ENCODE data around the gene MLX. TPM values are rescaled to one million over a fixed set of nuclear protein-coding genes. Genes with fewer than 3 reads are reported as not detected.
A peak's percentile ranks its signal among the peaks of the same experiment; 100 is the strongest.
"Not testable (repeated sequence)": the region's sequence is repeated elsewhere in the genome, so short reads cannot be mapped to it uniquely, and the experiment has no call there.

The MLX gene
- total RNA-seq, 1 donor from 2014 or later: 50.6 TPM

DNA sequence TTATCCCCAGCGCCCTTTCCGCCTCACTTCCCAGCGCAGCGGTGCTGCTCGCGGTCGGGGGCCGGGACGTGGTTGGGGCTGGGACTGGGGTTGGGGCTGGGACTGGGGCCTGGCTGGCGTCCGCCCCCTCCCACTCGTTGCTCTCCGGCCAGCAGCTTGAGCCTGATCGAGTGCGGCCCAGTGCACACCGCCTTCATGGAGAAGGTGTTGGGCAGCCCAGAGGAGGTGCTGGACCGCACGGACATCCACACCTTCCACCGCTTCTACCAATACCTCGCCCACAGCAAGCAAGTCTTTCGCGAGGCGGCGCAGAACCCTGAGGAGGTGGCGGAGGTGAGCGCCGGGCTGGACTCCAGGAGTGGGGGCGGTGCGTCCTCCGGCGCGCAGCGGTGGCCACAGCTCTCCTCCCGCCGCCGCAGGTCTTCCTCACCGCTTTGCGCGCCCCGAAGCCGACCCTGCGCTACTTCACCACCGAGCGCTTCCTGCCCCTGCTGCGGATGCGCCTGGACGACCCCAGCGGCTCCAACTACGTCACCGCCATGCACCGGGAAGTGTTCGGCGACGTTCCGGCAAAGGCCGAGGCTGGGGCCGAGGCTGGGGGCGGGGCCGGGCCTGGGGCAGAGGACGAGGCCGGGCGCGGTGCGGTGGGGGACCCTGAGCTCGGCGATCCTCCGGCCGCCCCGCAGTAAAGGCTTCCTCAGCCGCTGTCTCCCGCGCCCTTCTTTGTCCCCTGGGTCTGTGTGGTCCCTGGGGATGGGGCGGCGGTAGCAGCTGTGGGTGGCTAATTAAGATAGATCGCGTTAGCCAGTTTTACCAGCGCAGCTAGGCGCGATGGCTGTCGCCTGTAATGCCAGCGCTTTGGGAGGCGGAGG is 12.4 kb upstream of the MLX start:
- peak; percentile 97 for DNase-seq (ENCODE audit: low spot score)

DNA sequence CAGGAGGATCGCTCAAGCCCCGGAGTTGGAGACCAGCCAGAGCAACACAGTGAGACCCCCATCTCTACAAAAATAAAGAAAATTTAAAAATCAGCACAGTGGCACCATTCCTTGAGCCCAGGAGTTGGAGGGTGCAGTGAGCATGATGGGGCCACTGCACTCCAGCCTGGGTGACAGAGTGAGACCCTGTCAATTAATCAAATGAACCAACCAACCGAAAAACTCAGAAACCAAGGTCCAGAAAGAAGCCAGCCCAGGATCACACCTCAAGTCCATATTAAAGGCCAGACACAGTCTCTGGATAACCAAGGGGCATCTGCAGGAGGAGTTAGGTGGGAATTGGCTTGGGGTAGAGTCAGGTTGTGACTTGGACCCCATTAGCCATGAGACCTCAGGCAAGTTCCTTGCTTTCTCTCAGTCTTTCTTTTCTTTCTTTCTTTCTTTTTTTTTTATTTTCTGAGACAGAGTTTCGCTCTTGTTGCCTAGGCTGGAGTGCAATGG is 11.7 kb upstream of the MLX start:
- DNase-seq (ENCODE audit: low spot score): no peak

DNA sequence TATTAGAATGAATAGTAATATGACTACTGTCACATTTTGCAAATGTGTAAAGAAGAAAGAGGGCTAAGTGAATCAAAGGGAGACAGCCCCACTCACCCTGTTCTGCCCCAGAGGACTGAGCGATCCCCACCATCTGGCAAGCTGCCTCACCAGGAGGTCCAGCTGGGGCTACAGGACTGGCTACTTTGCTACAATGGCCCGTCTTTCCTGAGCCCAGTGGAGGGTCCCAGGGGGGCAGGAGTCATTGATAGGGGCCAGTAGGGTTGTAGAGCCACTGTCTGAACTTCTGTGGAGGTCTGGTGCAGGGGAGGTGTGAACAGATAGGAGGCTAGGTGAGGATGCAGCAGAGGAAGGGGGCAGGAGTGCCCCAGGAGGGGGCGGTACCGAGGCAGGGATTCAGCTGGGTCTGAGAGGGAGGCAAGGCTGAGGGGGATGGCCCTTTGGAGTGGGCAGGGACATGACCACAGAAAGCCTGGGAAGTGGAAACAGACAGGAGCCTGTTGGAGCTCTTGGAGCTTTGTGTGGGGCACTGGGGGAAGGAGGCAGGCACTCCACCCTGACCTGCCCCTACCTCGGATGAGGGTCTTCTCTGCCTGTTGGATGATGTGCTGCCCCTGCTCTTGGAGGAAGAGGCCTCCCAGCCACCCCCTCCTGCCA is 10.8 kb upstream of the MLX start:
- DNase-seq (ENCODE audit: low spot score): not testable (repeated sequence)

DNA sequence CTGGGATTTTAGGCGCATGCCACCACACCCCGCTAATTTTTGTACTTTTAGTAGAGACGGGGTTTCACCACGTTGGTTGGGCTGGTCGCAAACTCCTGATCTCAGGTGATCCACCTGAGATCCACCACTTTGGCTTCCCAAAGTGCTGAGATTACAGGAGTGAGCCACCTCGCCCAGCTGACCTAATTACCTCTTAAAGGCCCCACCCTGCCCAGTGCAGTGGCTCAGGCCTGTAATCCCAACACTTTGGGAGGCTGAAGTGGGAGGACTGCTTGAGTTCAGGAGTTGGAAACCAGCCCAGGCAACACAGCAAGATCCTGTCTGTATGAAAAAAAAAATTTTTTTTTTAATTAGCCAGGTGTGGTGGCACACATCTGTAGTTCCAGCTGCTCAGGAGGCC is 7.8 kb upstream of the MLX start:
- no peak for DNase-seq (ENCODE audit: low spot score)

DNA sequence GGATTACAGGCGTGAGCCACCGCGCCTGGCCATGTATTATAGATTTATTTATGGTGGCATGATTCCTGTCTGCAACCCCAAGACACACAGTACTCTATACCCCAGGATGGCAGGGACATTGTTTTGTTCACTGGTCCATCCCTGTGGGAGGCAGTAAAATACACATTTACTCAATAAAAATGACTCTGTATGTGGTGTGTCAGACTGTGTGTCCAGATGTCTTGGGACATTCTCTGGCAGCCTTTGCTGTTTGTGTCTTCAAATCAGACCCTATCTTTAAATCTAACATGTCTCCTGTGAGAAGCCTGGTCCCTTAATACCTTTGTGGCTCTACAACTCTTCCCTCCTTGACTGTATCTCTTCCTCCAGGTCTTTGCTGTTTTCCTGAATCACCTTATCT is 6.7 kb upstream of the MLX start:
- DNase-seq (ENCODE audit: low spot score): no peak

DNA sequence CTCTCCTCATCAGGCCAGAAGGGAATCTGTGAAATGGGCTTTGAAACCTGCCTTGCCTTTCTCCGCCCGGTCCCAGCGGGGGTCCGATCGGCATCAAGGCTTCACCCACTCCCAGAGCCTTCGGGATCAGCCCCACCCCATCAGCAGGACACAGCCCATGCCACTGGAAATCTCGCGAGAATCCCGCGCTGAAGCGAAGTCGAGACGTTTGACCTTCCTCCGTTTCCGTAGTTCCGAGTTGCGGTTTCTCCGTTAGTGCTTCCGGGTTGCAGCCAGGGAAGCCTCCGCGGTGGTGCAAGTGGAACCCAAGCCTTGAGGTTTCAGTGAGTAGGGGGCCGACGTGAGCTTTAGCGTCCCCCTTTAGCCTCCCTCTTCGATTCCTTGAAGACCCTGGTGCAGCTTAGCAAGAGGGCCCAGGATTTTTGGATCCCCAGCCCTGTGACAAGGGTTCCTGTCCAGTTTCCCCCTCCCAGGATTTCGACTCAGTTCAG is 5.0 kb upstream of the MLX start, which contains the start of gene COASY:
COASY (plus strand) TSS at position 252 of the 491 bp plus-strand sequence. CDS start 475 bp downstream, outside the sequence.
- DNase-seq (ENCODE audit: low spot score): peak; percentile 97

DNA sequence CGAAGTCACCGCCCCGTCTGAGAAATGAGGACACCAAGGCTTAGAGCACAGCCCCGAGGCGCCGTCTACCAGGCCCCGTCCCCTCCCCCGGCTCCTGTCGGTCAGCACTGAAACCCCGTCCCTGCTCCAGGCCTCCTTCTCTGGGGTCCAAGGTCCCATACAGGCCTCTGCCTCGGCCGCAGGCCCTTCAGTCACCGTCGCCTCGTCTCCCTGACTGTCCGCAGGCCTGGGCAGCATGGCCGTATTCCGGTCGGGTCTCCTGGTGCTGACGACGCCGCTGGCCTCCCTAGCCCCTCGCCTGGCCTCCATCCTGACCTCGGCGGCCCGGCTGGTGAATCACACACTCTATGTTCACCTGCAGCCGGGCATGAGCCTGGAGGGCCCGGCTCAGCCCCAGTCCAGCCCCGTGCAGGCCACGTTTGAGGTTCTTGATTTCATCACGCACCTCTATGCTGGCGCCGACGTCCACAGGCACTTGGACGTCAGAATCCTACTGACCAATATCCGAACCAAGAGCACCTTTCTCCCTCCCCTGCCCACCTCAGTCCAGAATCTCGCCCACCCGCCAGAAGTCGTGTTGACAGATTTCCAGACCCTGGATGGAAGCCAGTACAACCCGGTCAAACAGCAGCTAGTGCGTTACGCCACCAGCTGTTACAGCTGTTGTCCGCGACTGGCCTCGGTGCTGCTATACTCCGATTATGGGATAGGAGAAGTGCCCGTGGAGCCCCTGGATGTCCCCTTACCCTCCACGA is 4.3 kb upstream of the MLX start:
- no peak for DNase-seq (ENCODE audit: low spot score)

DNA sequence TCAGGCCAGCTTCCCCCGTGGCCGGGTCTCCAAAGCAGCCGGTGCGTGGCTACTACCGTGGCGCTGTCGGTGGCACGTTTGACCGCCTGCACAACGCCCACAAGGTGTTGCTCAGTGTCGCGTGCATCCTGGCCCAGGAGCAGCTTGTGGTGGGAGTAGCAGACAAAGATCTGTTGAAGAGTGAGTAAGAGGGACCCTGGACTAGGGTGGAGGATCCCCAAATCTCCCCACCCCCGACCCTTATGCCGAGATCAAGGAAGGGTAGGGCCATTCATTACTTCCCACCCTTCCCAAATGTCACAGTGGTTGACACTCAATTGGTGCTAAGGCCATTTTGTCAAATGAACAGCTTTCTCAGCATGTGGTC is 3.8 kb upstream of the MLX start:
- no peak for DNase-seq (ENCODE audit: low spot score)

DNA sequence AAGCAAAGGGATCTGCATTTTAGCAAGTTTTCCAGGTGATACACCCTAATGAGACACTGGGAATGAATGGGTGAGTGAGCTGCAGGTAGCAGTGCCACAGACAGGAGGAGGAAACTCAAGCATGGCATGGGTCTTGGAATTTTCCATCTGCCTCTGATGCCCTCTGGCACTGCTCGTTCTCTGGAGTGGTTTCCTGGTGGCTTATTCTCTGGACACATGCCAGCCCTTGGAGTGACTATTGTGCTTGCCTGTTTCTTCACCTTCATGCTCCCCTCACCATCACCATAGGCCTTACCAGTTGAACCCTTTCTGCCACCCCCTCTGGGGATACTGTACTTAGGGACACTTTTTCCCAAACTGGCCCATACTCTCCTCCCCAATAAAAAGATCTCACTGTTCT is 3.4 kb upstream of the MLX start:
- no peak for DNase-seq (ENCODE audit: low spot score)

DNA sequence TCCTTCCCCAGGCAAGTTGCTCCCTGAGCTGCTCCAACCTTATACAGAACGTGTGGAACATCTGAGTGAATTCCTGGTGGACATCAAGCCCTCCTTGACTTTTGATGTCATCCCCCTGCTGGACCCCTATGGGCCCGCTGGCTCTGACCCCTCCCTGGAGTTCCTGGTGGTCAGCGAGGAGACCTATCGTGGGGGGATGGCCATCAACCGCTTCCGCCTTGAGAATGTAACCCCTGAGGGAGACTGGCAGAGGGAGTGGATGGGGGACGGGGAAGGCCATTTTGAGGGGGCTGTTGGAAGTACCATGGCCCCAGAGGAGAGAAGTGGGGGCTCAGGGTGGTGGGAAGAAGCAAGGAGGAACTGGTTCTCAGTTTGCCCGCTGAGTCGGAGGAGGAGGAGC is 3.0 kb upstream of the MLX start:
- no peak for DNase-seq (ENCODE audit: low spot score)

DNA sequence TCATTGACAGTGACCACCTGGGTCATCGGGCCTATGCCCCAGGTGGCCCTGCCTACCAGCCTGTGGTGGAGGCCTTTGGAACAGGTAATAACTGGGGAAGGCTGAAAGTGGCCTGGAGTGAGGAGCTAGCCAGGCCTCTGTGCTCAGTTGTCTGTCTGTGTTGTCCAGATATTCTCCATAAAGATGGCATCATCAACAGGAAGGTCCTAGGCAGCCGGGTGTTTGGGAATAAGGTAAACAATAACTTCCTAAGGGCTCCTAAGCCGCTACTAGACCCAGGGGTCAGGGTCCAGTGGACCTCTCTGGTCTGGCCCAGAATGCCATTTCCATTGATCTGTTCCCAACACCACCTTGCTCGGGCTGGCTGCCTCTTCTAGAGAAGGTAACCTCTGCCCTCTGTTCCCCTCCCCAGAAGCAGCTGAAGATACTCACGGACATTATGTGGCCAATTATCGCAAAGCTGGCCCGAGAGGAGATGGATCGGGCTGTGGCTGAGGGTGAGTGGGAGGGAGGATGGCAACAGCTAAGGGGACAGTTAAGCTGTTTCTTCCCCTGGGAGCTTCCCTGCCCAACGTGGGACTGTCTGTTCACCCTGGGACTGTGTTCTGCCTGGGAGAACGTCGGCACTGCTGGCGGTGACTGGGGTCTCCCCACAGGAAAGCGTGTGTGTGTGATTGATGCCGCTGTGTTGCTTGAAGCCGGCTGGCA is 1.9 kb upstream of the MLX start:
- DNase-seq (ENCODE audit: low spot score): no peak

DNA sequence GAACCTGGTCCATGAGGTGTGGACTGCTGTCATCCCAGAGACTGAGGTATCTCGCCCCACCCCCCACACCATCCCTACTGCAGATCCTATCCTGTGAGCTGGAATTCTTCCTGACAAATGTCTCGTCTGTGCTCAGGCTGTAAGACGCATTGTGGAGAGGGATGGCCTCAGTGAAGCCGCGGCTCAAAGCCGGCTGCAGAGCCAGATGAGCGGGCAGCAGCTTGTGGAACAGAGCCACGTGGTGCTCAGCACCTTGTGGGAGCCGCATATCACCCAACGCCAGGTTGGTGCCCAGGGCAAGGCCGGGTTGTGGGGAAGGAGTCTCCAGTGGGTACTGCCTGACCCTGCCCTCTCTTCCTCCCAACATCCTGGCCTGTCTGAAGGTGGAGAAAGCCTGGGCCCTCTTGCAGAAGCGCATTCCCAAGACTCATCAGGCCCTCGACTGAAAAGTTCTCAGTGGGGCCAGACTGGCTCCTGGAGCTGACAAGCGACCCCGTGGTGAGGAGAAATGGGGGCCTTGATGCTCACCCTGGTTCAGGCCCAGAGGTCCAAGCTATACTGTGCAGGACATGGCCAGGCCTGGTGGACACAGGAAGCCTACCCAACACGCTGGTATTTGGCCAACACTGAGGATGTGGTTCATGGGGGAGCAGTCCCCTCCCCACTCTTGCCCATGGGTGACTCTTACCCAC is 1.2 kb upstream of the MLX start:
- no peak for DNase-seq (ENCODE audit: low spot score)

DNA sequence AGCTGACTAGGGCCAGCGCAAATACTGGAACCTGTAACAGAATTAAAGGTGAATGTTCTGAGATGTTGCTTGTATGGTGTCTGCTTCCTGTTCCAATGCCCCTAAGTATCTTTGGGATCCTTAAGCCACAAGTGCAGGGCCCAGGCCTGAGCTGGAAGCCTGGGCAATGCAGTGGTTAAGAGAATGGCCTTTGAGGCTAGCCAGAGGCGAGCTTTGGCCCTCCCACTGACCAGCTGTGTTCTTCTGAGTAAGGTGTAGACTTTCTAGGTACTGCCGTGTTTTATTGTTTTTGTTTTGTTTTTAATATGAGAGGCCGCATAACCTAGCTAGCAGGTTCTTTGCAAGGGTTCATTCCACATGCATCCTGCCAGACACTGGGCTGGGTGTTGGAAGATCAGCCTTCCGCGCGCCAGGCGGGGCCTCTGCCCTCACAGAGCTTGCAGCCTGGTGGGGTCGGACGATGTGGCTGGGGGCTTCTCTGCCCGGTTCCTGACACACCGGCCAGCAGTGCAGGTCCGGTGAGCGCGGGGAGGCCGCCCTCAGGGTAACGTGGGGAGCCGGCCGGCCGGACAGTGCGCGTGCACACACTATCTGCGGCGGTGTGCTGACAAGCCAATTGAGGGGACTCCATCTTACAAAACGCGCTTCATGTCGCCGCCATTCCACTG is 551 bp upstream of the MLX start:
- no peak for DNase-seq (ENCODE audit: low spot score)

DNA sequence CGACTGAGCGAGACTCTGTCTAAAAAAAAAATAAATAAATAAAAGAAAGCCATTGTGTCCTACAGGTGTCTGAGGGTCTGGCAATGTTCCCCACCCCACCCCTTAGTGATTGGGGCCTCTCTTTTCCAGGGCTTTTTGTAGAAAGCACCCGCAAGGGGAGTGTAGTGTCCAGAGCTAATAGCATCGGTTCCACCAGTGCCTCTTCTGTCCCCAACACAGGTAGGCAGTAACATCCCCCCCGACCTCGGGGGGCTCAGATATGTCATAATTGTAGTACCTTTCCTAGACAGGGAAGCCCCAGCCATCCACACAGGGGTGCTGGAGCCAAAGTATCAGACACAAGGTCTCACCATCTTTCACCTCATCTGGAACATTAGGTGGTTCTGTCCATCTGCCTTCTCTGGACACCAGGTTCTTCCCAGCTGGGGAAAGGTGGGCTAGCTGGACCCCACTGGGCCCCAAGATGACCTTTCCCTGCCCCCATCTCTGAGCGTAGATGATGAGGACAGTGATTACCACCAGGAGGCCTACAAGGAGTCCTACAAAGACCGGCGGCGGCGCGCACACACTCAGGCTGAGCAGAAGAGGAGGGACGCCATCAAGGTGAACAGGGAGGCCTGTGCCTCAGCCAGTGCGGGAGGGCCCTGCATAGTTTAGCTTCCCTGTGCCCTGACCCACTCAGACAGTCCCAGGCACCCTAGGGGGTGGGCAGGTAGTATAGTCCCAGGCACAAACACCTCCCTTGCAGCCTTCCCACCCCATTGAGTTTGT is 1.6 kb downstream of the MLX start:
- no peak for DNase-seq (ENCODE audit: low spot score)

DNA sequence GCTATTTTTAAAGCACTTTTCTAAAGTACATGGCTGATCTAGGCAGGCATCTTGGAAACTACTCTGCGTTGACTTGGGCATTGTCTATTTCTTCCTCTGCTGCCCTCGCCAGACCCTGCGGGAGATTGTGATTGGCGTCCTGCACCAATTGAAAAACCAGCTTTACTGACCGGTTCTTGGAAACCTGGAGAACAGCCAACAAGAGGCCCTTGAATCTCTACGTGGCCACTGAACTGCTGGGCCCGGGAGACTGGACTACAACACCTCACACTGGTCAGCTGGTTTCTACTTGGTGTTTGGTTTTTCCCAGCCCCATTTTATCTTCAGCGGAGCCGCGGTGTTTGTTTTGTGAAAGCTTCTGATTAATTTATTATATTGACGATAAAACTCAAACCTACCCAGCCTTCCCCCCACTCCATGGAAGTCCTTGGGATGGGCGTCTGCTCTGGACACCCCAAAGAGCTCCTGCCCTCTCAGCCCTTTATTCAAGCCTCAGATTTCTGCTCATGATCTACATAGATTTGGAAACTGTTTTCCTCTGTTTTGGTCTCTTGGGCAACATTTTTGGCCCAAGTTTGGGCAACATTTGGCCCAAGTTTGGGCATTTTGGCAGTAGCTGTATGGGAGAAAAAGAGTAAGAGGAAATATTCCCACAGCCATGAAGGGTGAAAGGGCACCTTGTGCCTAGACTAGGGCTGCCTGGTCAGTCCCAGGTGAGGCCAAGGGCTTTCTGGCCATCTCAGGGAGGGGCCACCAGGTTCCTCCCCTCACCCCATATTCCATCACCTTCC is 4.7 kb downstream of the MLX start:
- no peak for DNase-seq (ENCODE audit: low spot score)

DNA sequence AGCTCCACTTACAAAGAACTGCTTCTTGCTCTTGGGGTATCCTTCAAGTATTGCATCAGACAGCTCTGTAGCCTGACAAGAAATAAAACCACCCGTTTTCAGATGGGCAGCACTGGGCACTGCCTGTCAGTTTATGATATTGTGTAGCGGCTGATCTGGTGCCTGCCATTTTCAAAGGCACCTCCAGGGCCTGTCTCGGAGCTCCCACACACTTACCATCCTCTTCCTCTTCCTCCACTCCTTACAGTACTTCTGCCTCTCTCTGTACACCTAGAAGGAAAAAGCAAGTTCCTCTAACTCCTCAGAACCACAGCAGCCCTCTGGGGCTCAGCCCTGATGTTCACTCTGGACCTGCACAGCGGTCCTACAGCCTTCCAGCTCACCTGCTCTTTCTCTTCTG is 6.2 kb downstream of the MLX start:
- no peak for DNase-seq (ENCODE audit: low spot score)

DNA sequence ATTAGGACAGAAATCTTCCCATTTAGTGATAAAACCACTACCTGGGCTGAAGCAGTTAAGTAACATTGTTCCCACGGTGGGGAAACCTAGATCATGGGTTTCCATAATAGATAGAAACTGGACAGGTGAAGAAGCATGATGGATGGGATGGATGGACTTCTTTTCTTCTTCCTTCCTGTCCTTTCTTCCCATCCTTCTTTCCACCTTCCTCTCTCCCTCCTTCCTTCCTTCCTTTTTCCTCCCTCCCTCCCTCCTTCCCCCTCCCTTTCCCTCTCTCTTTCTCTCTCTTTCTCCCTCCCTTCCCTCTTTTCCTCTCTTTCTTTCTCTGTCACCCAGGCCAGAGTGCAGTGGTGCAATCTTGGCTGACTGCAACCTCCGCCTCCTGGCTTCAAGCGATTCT is 7.6 kb downstream of the MLX start:
- no peak for DNase-seq (ENCODE audit: low spot score)

DNA sequence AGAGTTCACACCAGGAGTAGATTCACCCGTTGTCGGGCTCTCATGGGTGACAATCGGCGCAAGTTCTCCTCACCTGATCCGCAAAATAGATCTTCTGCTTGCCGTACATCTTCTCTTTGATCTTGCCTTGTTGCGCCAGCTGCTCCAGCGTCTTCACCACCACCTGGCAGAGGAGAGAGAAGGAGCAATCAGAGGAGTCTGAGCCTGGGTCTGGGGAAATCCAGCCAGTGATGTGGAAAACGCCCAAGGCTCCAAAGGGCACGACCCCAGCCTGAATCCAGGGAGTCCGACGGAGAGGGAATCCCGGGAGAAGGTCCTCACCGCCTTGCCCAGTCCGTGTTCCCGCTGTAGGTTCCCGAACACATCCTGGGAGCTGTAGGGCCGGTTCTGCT is 10.2 kb downstream of the MLX start:
- no peak for DNase-seq (ENCODE audit: low spot score)

All from mesenteric fat pad (tissue), 1 donor.